ENCODE measurements around the gene SPCS1.
"Not testable (repeated sequence)": the region's sequence is repeated elsewhere in the genome, so short reads cannot be mapped to it uniquely, and the experiment has no call there.

SPCS1 gene

GRCh38 chr3:52728753-52729152, 22.8 kb downstream of the SPCS1 start:
- DNase-seq (ENCODE audit: extremely low read depth in 1 of 2, low read depth in 1 of 2) = not testable (repeated sequence)

DNA sequence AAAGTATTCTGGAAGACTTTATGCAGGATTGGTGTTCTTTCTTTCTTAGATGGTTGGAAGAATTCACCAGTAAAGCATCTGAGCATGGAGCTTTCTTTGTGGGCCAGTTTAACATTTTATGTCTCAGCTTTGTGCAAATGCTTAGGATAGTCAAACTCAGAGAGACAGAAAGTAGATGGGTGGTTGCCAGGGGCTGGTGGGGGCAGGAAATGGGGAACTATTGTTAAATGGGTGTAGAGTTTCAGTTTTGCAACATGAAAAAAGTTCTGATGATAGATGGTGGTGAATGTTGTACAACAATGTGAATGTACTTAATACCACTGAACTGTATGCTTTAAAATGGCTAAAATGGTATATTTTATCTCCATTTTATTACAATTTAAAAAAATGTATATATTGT, 24.8 kb downstream of the SPCS1 start:
- no peak for DNase-seq (ENCODE audit: extremely low read depth in 1 of 2, low read depth in 1 of 2)

DNA sequence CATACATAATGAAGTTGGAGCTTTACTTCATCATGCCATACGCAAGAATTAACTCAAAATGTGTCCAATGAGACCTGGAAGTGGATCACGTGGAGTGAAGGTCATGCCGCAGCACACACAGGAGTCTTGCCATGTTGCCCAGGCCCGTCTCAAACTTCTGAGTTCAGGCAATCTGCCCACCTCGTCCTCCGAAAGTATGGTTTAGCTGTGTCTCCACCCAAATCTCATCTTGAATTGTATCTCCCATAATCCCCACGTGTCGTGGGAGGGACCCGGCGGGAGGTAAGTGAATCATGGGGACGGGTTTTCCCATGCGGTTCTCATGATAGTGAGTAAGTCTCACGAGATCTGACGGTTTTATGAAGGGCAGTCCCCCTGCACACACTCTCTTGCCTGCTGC, 25.7 kb downstream of the SPCS1 start:
- no peak for DNase-seq (ENCODE audit: extremely low read depth in 1 of 2, low read depth in 1 of 2)

- no peak for DNase-seq (ENCODE audit: extremely low read depth in 1 of 2, low read depth in 1 of 2)
Observed at GRCh38 chr3:52733256-52733891, 27.5 kb downstream of the SPCS1 start.

DNA sequence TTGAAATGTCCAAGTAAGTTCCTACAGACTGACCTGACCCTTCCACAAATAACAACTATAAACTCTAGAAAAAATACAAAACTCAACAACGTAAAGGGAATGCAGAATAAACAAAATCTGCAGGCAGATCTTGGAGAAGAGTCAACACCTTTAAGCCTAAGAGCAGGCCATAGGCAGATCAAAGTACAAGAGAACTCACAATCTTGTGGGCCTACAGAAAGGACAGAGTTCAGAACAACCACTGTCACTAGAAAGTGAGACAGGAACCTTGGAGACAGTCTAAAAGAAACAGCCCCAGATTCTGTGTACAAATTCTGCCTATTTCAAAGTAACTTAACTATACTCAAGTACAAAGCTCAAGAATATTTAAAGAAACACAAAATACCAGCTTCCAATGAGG, 33.8 kb downstream of the SPCS1 start:
- DNase-seq (ENCODE audit: extremely low read depth in 1 of 2, low read depth in 1 of 2) = no peak

DNA sequence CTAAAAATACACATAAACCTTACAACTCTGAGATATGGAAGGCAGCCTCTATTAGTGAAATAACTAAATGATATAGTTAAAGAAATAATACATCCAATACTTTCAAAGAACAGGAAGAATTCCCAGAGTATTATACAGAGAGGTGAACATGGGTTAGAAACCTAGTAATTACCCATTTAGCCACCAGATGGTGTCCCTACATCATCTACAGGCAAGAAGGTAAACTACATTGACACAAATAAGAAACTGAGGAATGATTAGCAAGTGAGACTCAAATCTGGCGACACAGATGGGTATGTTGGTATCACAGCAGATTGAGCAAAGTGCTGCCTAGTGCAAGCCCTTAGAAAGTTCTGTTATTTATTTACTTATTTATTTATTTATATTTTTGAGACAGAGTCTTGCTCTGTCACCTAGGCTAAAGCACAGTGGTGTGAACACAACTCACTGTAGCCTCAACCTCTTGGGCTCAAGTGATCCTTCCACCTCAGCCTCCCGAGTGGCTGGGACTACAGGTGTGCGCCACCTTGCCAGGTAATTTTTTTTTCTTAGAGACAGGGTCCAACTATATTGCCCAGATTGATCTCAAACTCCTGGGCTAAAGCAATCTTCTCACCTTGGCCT, 36.6 kb downstream of the SPCS1 start:
- DNase-seq (ENCODE audit: extremely low read depth in 1 of 2, low read depth in 1 of 2) = no peak

- no peak for DNase-seq (ENCODE audit: extremely low read depth in 1 of 2, low read depth in 1 of 2)
Observed at GRCh38 chr3:52743152-52743551, 37.2 kb downstream of the SPCS1 start.

DNA sequence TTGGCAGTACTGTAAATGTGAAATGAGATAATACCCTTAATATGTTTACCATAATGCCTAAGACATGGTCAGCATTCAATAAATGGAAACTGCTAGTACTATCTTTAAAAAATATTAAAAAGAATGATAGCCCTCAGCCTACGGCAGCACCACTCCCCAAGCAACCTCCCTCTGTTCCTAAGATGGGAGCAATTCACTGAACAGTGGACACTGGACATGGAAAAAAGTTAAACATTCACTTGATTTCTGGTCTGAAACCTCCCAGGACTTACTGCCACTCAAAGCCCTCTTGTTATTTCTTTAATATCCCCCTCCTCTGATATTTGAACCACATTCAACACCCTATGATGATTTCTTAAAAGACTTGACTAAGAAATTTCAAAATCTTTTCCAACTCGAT, 37.8 kb downstream of the SPCS1 start:
- DNase-seq (ENCODE audit: extremely low read depth in 1 of 2, low read depth in 1 of 2) = no peak

DNA sequence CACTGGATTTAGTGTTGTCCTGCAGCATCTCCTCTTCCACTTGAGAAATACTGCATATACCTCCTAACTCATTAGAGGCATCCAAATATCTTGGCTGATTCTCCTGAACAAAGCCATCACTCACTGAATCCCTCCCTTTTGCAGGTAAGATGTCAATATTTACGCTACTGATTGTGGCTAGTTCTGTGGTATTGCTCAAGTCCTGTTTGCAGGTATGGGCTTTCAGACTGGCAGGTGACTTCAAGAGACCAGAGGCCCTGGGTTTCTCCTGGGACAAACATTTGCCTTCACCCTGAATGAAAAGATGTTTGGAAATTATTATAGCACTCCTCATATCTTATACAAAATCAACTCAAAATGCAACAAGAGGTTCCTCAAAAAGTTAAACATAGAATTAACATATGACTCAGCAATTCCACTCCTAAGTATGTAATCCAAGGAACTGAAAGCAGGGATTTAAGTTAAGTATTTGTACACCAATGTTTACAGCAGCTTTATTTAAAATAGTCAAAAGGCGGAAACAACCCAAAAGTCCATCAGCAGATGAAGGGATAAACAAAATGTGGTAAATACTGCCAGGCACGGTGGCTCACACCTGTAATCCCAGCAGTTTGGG, 46.2 kb downstream of the SPCS1 start:
- no peak for DNase-seq (ENCODE audit: extremely low read depth in 1 of 2, low read depth in 1 of 2)

DNA sequence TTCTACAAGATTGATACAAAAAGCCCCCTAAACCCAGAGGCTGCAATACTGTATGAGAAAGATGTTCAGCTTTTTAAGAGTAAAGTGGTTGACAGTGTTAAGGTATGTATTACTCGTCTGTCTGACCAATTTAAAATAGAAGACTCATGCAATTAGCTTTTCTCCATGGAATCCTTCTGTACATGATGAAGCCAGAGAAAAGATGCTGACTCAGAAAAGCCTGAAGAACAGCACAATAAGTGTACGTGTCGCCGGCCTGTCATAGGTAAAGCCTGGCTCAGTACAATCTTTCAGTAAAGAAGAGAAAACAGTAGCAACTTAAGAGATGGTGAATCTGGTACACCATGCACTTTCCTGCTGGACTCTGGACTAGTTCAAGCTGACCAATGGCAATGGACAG, 48.5 kb downstream of the SPCS1 start:
- DNase-seq (ENCODE audit: extremely low read depth in 1 of 2, low read depth in 1 of 2) = no peak

GRCh38 chr3:52756141-52756540, 50.2 kb downstream of the SPCS1 start:
- DNase-seq (ENCODE audit: extremely low read depth in 1 of 2, low read depth in 1 of 2) = no peak
